Peyer's patch (tissue), 4 donors: Measurements from ENCODE around the gene RASGRP4.

ENCODE experiments used
- CTCF ChIP-seq, 6 experiments: fragments of 450-650 bp in 4 of 6; fragments of 200-600 bp in 2 of 6; sonication (generic) in 1 of 6; IDR thresholded peaks; one replicate each; pipeline ENCODE4 v1.5.1; 2017 to 2019; ENCODE audit warnings: antibody characterized with exemption in 6 of 6, mild to moderate bottlenecking in 3 of 6, moderate library complexity in 1 of 6
- POLR2A ChIP-seq, 2 donors: fragments of 450-650 bp; IDR thresholded peaks; one replicate each; pipeline ENCODE4 v1.5.1; 2017; ENCODE audit warnings: antibody characterized with exemption in 2 of 2, mild to moderate bottlenecking in 2 of 2, moderate library complexity in 2 of 2

- TF ChIP-seq CTCF (IDR thresholded peaks at IDR 0.05), result peak in 2 of 6 experiments; percentile 18 to 24
- no peak for TF ChIP-seq POLR2A (IDR thresholded peaks at IDR 0.05)
These were observed 41.6 kb downstream of the RASGRP4 start for GRCh38 chr19:38384209-38385027.
